ENCODE results near the gene SLCO2B1. TPM values are rescaled to one million over a fixed set of nuclear protein-coding genes. Genes with fewer than 3 reads are reported as not detected.

Gene SLCO2B1
- total RNA-seq, 1 experiment from 2014 or later, result 0.57 TPM

DNA sequence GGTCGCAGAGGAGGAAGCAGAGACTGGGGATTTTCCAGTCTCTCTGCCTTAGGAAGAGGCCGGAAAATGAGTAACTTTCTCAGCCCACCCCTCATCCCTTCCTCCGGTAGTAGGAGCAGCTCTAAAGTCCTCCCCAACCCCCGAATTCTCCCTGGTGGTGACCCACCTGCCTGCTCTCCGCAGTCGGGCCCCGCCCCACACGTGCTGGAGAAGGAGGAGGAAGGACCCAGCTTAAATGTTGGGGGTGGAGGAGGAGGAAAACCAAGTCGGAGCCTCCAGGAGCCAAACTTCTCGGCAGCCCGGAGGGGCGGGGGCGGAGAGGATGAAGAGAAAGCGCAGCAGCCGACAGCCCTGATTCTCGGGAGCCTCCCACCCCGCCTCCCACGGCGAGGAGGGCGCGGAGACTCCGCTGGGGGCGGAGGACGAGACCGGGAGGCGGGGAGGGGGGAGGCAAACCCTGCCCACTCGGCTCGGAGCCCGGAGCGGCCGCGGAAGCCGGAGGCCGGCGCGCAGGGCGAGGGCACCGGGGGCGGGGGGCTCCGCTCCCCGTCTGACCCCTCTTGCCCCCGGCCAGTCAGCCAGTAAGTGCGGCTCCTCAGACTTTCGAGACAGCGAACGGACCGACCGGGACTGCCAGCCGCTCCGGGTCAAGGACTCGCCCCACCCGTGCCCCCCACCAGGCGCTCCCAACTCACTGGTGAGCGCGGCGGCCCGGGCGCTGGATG lies 89.6 kb downstream of the SLCO2B1 start, which contains the start of gene TPBGL:
Gene TPBGL, plus strand, starts transcription at position 464 of the 725 bp plus-strand sequence. CDS start 276 bp downstream, outside the sequence.
- Mint-ChIP-seq H3K4me3 (peak within 1 kb of the TSS; percentile 77), H3K4me1 (peaks cover 27% of the 10 kb centered on the region), H3K9me3 (no peaks in the 10 kb centered on the region), H3K27ac (no peak within 1 kb of the TSS), H3K36me3 (no peaks in the 10 kb centered on the region), H3K27me3 (ENCODE audit: low read depth) (peaks cover 69% of the 10 kb centered on the region)
- TF ChIP-seq ZNF263 (CRISPR knock-in tag; IDR thresholded peaks at IDR 0.05; ENCODE audit: low read depth), result peak; percentile 77
- peak; percentile 61; the same call in 1 of the 2 replicates for TF ChIP-seq MAX (CRISPR knock-in tag; IDR thresholded peaks at IDR 0.05)
- TF ChIP-seq, protein P1, sequence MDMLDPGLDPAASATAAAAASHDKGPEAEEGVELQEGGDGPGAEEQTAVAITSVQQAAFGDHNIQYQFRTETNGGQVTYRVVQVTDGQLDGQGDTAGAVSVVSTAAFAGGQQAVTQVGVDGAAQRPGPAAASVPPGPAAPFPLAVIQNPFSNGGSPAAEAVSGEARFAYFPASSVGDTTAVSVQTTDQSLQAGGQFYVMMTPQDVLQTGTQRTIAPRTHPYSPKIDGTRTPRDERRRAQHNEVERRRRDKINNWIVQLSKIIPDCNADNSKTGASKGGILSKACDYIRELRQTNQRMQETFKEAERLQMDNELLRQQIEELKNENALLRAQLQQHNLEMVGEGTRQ (CRISPR knock-in tag; IDR thresholded peaks at IDR 0.05), result peak; percentile 15; the same call in 1 of the 2 replicates
- no peak for TF ChIP-seq ERG (CRISPR knock-in tag; IDR thresholded peaks at IDR 0.05)
- ATAC-seq (peak; percentile 6), DNase-seq (ENCODE audit: low spot score) (peak; percentile 65)
- CTCF ChIA-PET, result interaction anchor here (0.6 to 7.6 kb wide), 22 partner anchors 9 to 311 kb away, joined by 3 to 191 read pairs (median 6); no protein-coding TSS in a partner anchor
- POLR2A ChIA-PET, result interaction anchor here (1.1 kb wide), 1 partner anchor 100 kb away, joined by 3 read pairs; no protein-coding TSS in a partner anchor

- ATAC-seq, result peak; percentile 74
- TF ChIP-seq ZMAT4 (CRISPR knock-in tag; IDR thresholded peaks at IDR 0.05) (no peak), OVOL2 (CRISPR knock-in tag; IDR thresholded peaks at IDR 0.05; ENCODE audit: borderline replicate concordance) (no peak), ZSCAN18 (CRISPR knock-in tag; IDR thresholded peaks at IDR 0.05) (peak; percentile 40; the same call in 1 of the 2 replicates), NFE2L1 (CRISPR knock-in tag; IDR thresholded peaks at IDR 0.05) (no peak), ATF3 (CRISPR knock-in tag; conservative IDR thresholded peaks at IDR 0.05) (no peak), GRHL2 (CRISPR knock-in tag; IDR thresholded peaks at IDR 0.05; ENCODE audit: insufficient replicate concordance, severe bottlenecking) (no peak), E2F1 (CRISPR knock-in tag; IDR thresholded peaks at IDR 0.05) (no peak), ZNF416 (CRISPR knock-in tag; IDR thresholded peaks at IDR 0.05) (0 out of 2 replicates have a peak, but pooled peaks have one; percentile 75), MYBL2 (CRISPR knock-in tag; IDR thresholded peaks at IDR 0.05) (no peak), TEAD4 (CRISPR knock-in tag; IDR thresholded peaks at IDR 0.05) (no peak), GABPB1 (CRISPR knock-in tag; IDR thresholded peaks at IDR 0.05) (no peak), ZNF219 (CRISPR knock-in tag; IDR thresholded peaks at IDR 0.05; ENCODE audit: borderline replicate concordance) (0 out of 2 replicates have a peak, but pooled peaks have one; percentile 73), JAZF1 (CRISPR knock-in tag; IDR thresholded peaks at IDR 0.05) (no peak), NR2C2 (CRISPR knock-in tag; IDR thresholded peaks at IDR 0.05) (no peak)
- TF ChIP-seq, protein P2, sequence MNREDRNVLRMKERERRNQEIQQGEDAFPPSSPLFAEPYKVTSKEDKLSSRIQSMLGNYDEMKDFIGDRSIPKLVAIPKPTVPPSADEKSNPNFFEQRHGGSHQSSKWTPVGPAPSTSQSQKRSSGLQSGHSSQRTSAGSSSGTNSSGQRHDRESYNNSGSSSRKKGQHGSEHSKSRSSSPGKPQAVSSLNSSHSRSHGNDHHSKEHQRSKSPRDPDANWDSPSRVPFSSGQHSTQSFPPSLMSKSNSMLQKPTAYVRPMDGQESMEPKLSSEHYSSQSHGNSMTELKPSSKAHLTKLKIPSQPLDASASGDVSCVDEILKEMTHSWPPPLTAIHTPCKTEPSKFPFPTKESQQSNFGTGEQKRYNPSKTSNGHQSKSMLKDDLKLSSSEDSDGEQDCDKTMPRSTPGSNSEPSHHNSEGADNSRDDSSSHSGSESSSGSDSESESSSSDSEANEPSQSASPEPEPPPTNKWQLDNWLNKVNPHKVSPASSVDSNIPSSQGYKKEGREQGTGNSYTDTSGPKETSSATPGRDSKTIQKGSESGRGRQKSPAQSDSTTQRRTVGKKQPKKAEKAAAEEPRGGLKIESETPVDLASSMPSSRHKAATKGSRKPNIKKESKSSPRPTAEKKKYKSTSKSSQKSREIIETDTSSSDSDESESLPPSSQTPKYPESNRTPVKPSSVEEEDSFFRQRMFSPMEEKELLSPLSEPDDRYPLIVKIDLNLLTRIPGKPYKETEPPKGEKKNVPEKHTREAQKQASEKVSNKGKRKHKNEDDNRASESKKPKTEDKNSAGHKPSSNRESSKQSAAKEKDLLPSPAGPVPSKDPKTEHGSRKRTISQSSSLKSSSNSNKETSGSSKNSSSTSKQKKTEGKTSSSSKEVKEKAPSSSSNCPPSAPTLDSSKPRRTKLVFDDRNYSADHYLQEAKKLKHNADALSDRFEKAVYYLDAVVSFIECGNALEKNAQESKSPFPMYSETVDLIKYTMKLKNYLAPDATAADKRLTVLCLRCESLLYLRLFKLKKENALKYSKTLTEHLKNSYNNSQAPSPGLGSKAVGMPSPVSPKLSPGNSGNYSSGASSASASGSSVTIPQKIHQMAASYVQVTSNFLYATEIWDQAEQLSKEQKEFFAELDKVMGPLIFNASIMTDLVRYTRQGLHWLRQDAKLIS (CRISPR knock-in tag; IDR thresholded peaks at IDR 0.05; ENCODE audit: borderline replicate concordance), result no peak
Observed at GRCh38 chr11:75241036-75241905, 90.4 kb downstream of the SLCO2B1 start.

More at GRCh38 chr11:75241036-75241905, 90.4 kb downstream of the SLCO2B1 start:
- H3K4me1 Mint-ChIP-seq, result peaks cover 19% of the 10 kb centered on the region
- POLR2A ChIA-PET, result interaction anchor here (0.9 to 1.0 kb wide), 2 partner anchors 45 to 99 kb away, joined by 3 read pairs; no protein-coding TSS in a partner anchor
- H3K36me3 Mint-ChIP-seq, result no peaks in the 10 kb centered on the region
- peaks cover 75% of the 10 kb centered on the region for H3K27me3 Mint-ChIP-seq (ENCODE audit: low read depth)
- CTCF ChIA-PET, result interaction anchor here (0.6 to 7.6 kb wide), 41 partner anchors 9 to 311 kb away, joined by 3 to 191 read pairs (median 6); partner anchors contain the start of gene NEU3
- DNase-seq (ENCODE audit: low spot score), result peak; percentile 89
- H3K4me3 Mint-ChIP-seq, result peak overlapping the region; percentile 53
- no peaks in the 10 kb centered on the region for H3K9me3 Mint-ChIP-seq
- H3K27ac Mint-ChIP-seq, result no peak overlapping the region
